ENCODE results near the gene PACS1. TPM values are rescaled to one million over a fixed set of nuclear protein-coding genes. Genes with fewer than 3 reads are reported as not detected.
A peak's percentile ranks its signal among the peaks of the same experiment; 100 is the strongest.
"Not testable (repeated sequence)": the region's sequence is repeated elsewhere in the genome, so short reads cannot be mapped to it uniquely, and the experiment has no call there.

The PACS1 gene
- total RNA-seq, 1 experiment from 2014 or later, result 9.0 TPM

DNA sequence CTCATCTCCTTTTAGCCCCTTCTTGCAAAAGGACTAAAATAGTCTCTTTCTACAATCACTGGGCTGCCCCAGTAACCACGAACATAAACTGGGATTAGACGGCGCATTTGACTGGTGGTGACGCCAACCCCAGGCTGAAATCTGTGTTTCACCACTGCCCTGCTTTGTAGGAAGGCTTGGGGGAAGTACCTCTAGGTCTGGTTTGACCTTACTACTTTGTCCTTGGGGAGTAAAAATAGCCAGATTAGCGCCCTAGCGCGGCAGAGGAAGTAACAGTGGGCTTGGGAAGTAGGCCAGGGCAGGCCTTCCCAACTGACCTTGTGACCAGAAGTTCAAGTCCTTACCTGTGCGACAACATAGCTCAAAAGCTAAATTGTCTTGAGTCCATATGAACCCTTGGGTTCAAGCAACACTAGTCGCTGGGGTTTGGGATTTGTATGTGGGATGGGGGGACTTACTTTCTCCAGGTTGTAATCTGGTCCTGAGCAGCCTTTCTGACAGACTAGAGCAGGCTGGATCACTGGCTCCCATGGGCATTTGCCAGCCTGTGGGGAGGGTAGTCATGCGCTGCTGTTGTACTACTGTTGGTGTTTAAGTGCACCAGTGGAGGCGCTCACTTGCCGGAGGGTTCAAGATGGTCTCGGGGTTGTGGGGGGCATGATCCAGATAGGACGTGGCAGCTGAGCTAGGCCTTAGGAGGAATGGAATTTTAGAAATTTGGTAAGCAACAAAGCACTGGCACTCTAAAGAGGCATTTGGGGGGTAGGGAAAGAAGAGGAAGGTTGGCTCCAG lies 953 bp upstream of the PACS1 start:
- in situ Hi-C loops (cut with HindIII; ENCODE audit: low pct_unique_long_range_greater_than_20kb, low sequenced_read_pairs), result no loop called here
- DNase-seq (ENCODE audit: low read depth, low spot score), result peak; percentile 83

DNA sequence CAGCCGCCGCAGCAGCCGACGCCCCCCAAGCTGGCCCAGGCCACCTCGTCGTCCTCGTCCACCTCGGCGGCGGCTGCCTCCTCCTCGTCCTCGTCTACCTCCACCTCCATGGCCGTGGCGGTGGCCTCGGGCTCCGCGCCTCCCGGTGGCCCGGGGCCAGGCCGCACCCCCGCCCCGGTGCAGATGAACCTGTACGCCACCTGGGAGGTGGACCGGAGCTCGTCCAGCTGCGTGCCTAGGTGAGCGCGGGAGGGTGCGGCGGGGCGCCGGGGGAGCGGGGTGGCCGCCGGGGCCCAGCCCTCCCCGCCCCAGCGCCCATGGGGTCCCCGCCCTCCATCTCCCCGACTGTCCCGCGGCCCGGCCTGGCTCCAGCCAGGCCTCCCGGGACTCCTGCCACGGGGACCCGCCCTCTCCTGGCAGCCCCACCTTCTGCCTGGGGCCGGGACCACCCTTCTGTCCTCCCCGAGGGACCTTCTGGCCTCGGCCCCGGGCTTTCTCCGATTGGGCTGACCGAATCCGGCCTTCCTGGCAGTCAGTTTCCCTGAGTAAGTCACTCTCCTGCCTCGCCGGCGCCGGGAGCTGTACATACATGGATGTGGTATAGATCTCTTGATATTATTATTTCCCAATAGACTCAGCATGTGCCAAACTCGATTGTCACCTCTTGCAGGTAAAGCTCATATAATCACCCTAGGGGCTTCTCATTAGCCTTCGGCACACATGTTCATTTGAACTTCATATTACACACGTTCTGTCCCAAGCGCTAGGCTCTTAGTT lies 720 bp downstream of the PACS1 start:
- in situ Hi-C loops (cut with HindIII; ENCODE audit: low pct_unique_long_range_greater_than_20kb, low sequenced_read_pairs), result no loop called here
- DNase-seq (ENCODE audit: low read depth, low spot score), result peak; percentile 4

DNA sequence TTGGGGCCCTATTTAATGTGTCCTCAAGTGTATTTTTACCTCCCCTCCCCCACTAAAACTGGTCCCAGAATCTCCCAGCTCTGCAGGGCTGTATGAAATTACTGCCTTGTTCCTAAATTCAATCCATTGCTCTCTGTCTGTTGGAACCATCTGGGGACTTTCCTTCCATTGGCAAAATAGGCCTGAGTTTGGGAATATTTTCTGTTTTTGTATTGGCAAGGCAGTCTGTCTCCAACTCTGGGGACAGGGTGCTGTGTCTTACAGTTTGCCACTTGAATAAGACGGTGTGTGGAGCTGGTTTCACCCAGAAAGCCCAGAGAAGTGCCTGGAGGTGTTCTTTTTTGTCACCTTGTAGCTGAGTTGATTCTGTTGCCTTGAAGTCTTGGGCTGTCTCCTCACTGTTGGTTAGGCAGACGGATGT lies 1.3 kb downstream of the PACS1 start:
- no peak for DNase-seq (ENCODE audit: low read depth, low spot score)
- in situ Hi-C loops (cut with HindIII; ENCODE audit: low pct_unique_long_range_greater_than_20kb, low sequenced_read_pairs), result no loop called here

DNA sequence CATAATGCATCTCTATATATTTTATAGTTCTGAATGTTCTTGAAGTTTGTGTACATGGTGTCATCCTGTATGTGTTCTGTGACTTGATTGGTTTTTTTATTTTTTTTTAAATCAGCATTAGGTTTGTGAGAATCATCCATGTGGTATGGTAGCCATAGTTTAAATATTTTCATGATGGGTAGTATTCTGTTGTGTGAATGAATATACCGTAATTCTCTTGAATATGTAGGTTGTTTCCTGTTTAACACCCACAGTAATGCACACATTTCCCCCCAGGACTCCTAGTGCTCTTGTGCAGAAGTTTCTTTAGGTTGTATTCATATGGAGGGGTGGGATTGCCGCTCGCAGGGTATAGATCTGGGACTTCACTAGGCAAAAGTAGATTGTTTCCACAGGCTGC lies 2.0 kb downstream of the PACS1 start:
- DNase-seq (ENCODE audit: low read depth, low spot score), result no peak
- in situ Hi-C loops (cut with HindIII; ENCODE audit: low pct_unique_long_range_greater_than_20kb, low sequenced_read_pairs), result no loop called here

DNA sequence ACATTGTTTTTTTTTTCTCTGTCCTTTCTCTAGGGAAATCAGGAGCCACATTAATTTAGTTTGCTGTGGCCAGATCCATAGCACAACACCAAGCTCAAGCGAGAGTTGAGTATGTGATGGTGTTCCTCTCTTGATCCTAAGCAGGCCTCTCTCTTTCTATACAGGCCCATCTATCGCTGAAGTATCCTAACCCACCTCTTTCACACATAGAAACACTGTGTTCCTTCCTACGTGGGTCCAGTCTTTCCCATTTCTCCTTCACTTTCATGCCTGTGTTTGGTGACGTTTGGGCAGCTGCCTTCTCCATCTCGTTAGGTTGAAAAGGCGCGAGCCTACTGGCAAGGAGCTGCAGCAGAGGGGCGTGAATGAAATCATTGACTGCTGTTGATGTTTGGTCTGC lies 2.4 kb downstream of the PACS1 start:
- in situ Hi-C loops (cut with HindIII; ENCODE audit: low pct_unique_long_range_greater_than_20kb, low sequenced_read_pairs), result no loop called here
- DNase-seq (ENCODE audit: low read depth, low spot score), result no peak

DNA sequence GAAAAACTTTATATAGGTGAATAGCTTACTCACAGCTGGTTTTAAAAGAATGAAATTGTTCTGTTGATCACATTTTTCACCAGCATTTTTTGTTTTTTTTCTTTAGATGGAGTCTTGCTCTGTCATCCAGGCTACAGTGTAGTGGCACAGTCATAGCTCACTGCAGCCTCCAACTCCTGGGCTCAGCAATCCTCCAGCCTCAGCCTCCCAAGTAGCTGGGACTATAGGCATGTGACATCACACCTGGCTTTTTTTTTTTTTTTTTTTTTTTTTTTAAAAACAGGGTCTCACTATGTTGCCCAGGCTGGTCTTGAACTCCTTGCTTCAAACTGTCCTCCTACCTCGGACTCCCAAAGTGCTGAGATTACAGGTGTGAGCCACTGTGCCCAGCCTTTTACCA lies 3.6 kb downstream of the PACS1 start:
- no peak for DNase-seq (ENCODE audit: low read depth, low spot score)
- in situ Hi-C loops (cut with HindIII; ENCODE audit: low pct_unique_long_range_greater_than_20kb, low sequenced_read_pairs), result no loop called here

DNA sequence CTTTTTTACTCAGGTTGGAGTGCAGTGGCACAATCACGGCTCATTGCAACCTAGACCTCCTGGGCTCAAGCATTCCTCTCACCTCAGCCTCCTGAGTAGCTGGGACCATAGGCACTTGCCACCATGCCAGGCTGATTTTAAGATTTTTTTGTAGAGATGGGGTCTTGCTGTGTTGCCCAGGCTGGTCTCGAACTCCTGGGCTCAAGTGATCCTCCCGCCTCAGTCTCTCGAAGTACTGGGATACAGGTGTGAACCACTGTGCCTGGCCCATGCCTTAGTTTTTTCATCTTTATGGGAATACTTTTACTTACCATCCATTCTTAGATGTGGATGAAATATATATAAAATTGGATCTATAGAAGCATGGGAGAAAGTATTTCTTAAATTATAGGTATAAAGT lies 5.2 kb downstream of the PACS1 start:
- DNase-seq (ENCODE audit: low read depth, low spot score), result no peak
- in situ Hi-C loops (cut with HindIII; ENCODE audit: low pct_unique_long_range_greater_than_20kb, low sequenced_read_pairs), result no loop called here

DNA sequence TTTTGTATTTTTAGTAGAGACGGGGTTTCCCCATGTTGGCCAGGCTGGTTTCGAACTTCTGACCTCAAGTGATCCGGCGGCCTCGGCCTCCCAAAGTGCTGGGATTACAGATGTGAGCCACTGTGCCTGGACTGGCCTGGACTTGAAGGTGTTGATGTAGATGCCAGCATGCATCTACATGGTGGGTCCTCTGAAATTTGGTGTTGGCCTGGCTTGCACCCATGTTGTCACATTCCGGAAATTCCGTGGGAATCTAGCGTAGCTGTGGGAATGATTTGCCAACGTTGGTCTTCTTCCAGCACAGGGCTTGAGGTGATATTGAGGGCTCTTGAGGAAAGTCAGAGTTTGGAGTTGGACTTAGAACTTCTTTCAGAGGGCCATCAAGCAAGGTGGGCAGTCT lies 6.5 kb downstream of the PACS1 start:
- in situ Hi-C loops (cut with HindIII; ENCODE audit: low pct_unique_long_range_greater_than_20kb, low sequenced_read_pairs), result no loop called here
- no peak for DNase-seq (ENCODE audit: low read depth, low spot score)

DNA sequence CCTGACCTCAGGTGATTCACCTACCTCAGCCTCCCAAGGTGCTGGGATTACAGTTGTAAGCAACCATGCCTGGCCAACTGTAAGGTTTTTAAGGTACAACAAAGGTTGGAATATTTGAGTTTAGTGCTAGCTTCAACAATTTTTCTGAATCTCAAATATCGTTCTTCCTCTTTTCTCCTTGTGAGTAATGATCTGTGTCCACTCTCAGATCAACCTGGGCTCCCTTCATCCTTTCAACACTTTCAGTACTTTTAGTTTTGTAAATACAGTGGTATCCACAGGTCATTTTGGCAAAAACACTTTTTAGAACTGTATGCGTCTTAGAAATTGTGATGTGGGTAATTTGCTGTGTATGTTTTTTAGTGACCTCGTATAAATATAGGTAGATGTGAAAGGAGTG lies 7.9 kb downstream of the PACS1 start:
- in situ Hi-C loops (cut with HindIII; ENCODE audit: low pct_unique_long_range_greater_than_20kb, low sequenced_read_pairs), result no loop called here

DNA sequence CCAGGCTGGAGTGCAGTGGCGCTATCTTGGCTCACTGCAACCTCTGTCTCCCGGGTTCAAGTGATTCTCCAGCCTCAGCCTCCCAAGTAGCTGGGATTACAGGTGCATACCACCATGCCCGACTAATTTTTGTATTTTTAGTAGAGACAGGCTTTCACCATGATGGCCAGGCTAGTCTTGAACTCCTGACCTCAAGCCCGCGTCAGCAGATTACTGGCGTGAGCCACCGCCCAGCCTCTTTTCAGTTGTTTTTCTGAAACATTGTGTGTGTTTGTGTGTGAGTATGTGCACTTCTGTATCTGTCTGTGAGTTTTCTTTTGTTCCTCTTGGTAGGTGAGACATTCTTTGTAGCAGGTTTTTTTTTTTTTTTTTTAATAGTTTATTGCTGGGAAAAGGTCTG lies 8.9 kb downstream of the PACS1 start:
- in situ Hi-C loops (cut with HindIII; ENCODE audit: low pct_unique_long_range_greater_than_20kb, low sequenced_read_pairs); DNase-seq (ENCODE audit: low read depth, low spot score): not testable (repeated sequence)

More for the DNA sequence above, 7.9 kb downstream of the PACS1 start:
- DNase-seq (ENCODE audit: low read depth, low spot score), result no peak

DNA sequence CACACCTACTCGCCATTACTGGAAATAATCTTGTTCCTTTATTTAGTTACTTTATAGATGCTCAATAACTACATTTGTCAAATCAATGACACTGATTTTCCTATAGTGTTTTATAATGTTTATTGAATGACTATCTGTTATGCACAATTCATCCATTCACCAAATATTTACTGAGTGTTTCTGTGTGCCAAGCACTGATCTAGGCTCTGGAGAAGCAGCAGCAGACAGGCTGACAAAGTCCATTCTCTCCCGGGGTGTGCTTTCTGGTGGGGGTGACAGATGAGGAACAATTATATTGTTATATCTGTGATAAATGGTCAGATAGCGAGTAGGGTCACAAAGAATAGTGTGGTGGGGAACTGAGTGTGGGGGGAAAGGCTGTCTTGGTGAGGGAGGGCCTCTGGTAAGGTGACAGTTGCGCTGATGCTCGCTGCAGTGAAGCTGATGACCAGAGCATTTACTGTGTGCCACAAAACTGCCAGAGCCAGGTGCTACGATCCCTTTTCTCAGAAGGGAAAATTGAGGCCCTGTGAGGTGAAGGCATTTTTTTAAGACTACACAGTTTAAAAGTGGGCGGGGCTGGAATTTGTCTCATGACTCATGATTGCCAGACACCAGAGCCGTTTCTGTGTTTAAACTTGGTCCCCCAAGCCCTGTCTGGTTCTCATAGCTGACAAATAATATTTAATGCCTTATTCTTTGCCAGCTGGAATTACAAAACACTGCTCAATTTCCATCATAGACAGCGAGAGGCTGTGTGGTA lies 10.2 kb downstream of the PACS1 start:
- in situ Hi-C loops (cut with HindIII; ENCODE audit: low pct_unique_long_range_greater_than_20kb, low sequenced_read_pairs), result no loop called here
- DNase-seq (ENCODE audit: low read depth, low spot score), result no peak

DNA sequence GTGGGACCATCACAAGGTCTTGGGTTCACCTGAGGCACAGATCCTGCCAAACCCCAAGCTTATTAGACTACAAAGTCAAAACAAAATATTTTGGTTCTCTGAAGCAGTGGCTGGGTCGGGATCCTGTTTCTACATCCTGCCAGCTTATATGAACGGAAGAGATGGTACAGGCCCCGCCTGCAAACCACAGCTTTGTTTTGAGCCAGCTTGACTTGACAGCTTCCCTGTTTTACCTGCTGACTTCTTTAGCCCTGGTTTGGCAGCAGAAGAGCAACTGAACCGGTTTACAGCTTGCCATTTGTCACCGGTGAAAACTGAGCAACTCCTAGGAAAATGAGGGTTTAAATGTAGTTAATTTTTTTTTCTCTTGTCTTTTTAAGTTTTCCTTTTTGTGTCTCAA lies 11.4 kb downstream of the PACS1 start:
- DNase-seq (ENCODE audit: low read depth, low spot score), result no peak
- in situ Hi-C loops (cut with HindIII; ENCODE audit: low pct_unique_long_range_greater_than_20kb, low sequenced_read_pairs), result no loop called here

DNA sequence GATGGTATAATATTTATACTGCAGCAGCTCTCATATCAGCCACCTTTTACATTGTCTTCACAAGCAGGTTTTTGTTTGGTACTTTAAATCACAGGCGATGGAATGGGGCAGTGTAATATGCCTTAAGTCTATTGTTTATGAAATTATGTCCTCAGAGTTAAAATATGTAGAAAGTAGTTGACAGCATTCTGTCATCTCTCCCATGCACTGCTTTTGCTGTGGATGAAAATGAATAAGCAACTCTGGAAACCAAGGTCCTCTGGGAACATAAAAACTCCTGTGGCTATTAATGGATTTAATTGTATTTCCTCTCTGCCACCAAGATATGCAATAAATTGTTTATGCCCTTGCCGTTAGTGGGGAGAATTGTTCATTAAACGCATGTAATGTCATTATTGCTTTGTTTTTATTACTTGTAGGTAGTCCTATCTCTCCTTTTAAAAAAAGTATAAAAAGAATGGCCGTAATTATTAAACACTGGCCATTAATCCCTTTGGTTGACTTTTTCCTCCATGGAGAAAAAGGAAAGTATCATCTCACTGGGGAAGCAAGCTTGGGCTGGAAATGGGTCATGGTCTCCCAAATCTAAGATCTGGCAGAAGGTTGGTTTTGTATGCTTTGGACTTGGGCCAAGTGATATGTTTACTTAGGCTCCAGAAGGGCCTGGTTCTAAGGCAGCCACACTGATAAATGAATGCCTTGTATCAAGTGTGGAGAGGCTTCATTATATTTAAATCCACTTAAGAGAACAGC lies 13.1 kb downstream of the PACS1 start:
- peak; percentile 35 for DNase-seq (ENCODE audit: low read depth, low spot score)
- in situ Hi-C loops (cut with HindIII; ENCODE audit: low pct_unique_long_range_greater_than_20kb, low sequenced_read_pairs), result no loop called here

DNA sequence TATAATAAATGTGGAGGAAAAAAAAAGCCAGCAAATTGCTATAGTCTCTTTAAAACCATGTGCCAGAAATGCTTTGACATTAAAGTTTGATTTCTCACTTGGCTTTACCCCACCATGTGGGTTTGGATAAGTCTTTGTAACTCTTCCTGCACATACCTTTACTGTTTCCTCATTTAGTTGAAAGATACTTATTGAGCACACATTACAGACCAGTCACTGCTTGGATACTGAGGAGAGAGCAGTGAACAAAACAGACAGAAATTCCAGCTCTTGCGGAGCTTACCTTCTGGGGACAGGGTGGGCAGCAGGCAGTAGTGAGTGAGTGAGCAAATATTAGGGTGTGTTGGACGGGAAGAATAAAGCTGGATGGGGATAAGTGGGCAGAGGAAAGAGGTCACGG lies 13.7 kb downstream of the PACS1 start:
- in situ Hi-C loops (cut with HindIII; ENCODE audit: low pct_unique_long_range_greater_than_20kb, low sequenced_read_pairs), result no loop called here
- no peak for DNase-seq (ENCODE audit: low read depth, low spot score)

DNA sequence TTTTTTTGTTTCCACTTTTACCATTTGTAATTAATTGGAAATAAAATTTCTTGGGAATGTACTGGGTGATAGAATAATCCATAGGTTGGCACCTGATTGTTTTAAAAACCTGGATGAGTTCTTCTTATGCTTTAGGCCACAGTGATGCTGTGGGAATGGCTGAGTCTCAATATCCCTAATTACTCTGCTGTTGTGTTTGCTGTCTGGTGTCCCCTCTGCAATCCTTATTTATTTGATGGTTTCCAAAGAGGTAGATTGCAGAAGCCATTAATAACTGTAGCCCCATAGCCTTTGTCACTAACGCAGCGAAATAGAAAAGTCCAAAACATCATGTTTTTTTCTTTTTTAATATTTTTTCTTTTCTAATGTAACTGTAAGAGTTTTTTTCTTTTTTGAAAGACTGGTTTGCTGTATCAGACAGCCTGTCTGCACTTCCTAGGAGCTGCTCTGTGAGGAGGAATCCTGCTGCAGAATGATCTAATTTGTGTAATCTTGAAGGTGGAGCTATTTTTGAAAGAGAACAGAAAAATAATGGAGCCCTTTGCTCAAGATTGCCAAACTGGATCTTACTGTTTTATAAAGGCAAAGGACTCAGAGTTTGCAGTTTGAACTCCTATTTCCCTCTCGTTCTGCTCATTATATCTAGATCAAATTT lies 14.9 kb downstream of the PACS1 start:
- DNase-seq (ENCODE audit: low read depth, low spot score), result no peak
- in situ Hi-C loops (cut with HindIII; ENCODE audit: low pct_unique_long_range_greater_than_20kb, low sequenced_read_pairs), result no loop called here

DNA sequence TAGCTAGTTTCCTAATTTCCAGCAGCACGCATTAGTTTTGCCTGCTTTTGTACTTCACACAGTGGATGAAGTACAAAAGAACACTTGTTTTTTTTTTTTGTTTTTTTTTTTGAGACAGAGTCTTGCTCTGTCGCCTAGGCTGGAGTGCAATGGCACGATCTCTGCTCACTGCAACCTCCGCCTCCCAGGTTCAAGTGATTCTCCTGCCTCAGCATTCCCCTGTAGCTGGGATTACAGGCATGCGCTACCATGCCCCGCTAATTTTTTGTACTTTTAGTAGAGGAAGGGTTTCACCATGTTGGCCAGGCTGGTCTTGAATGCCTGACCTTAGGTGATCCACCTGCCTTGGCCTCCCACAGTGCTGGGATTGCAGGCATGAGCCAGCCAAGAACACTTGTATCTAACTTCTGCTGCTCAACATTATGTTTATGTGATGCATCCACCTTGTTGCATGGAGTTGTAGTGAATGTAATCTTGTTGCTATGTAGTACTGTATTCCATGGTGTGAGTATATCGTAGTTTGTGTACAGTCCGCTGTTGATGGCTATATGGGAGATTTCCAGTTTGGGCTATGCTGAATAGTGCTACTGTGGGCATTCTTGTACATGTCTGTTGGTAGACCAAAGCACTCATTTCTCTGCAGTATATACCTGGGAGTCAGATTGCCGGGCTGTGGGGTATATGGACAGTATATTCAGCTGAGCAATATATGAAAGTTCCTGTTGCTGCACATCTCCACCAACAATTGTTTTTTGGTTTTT lies 17.3 kb downstream of the PACS1 start:
- in situ Hi-C loops (cut with HindIII; ENCODE audit: low pct_unique_long_range_greater_than_20kb, low sequenced_read_pairs), result no loop called here

DNA sequence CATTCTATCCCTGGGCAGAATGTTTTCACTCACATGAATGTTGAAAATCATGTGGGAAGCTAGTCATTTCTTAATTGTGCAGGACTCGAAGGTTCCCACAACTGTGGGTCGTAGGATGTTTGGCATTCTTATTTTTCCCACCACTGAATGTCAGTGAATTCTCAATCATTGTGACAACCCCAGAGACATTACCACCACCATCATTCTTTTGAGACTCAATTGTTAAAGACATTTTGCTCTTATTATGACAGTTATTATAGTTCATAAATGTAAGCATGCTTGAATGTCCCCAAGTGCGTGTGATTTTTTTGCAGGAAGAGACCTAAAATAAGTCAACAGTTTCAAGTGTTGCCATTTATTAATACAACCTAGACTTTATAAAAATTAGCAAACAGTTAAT lies 19.0 kb downstream of the PACS1 start:
- in situ Hi-C loops (cut with HindIII; ENCODE audit: low pct_unique_long_range_greater_than_20kb, low sequenced_read_pairs), result no loop called here
- no peak for DNase-seq (ENCODE audit: low read depth, low spot score)

More for the DNA sequence above, 17.3 kb downstream of the PACS1 start:
- DNase-seq (ENCODE audit: low read depth, low spot score), result no peak
